ENCODE measurements around the gene C1orf35. TPM values are rescaled to one million over a fixed set of nuclear protein-coding genes. Genes with fewer than 3 reads are reported as not detected.
A peak's percentile ranks its signal among the peaks of the same experiment; 100 is the strongest.

The C1orf35 gene
- total RNA-seq, 1 experiment from 2014 or later = 31.0 TPM

GRCh38 chr1:228143480-228144192 lies 40.5 kb upstream of the C1orf35 start:
- Mint-ChIP-seq H3K36me3 (ENCODE audit: insufficient read depth in 1 of 3, low read depth in 3 of 3) (no peaks in the 10 kb centered on the region; a peak in 1 of 7 replicates), H3K4me3 (peak overlapping the region in 1 of 2 experiments; percentile 56; a peak in 2 of 5 replicates), H3K4me1 (peaks cover 4 to 15% of the 10 kb centered on the region in 2 experiments), H3K27me3 (ENCODE audit: low read depth) (peaks cover 7% of the 10 kb centered on the region), H3K27ac (peak overlapping the region in 1 of 3 experiments; percentile 50; a peak in 2 of 7 replicates), H3K9me3 (no peaks in the 10 kb centered on the region)
- Histone ChIP-seq H3K79me2 (ENCODE audit: insufficient read depth, low read length) (peaks cover 15% of the 10 kb centered on the region; the same call in 1 of the 2 replicates), H2BK120ac (ENCODE audit: low read depth, low read length, poor library complexity, severe bottlenecking) (no peak overlapping the region), H2BK20ac (ENCODE audit: low read depth, low read length, poor library complexity, severe bottlenecking) (no peak overlapping the region), H3K9ac (ENCODE audit: extremely low read depth, insufficient read length, low read length) (no peak overlapping the region), H2BK5ac (ENCODE audit: insufficient read length, low read length) (no peak overlapping the region), H3T11ph (ENCODE audit: low read length) (no peak overlapping the region), H4K5ac (ENCODE audit: insufficient read length, low read depth, low read length) (no peak overlapping the region), H3K23me2 (ENCODE audit: insufficient read length, low read depth, low read length, poor library complexity, severe bottlenecking) (peaks cover 11% of the 10 kb centered on the region), H3K4me1 (ENCODE audit: insufficient read depth, low read length) (no peaks in the 10 kb centered on the region), H3K23ac (ENCODE audit: insufficient read length, low read depth, low read length) (no peak overlapping the region), H3K27me3 (ENCODE audit: insufficient read depth, low read length) (no peaks in the 10 kb centered on the region), H2BK15ac (ENCODE audit: low read depth, low read length) (no peak overlapping the region), H3K56ac (ENCODE audit: insufficient read length, low read depth, low read length) (no peak overlapping the region), H3K9me3 (ENCODE audit: control insufficient read depth, low read depth, low read length) (no peaks in the 10 kb centered on the region), H3K14ac (ENCODE audit: insufficient read depth, low read length) (no peak overlapping the region), H2AFZ (ENCODE audit: low read length) (no peak overlapping the region), H3K27ac (ENCODE audit: insufficient read length, low read depth, low read length) (no peak overlapping the region), H4K8ac (replicated peaks; ENCODE audit: insufficient read length, low read depth, low read length) (no peak overlapping the region), H3K4me2 (ENCODE audit: insufficient read depth, insufficient read length, low read length) (no peak overlapping the region), H4K20me1 (ENCODE audit: control insufficient read depth, insufficient read depth, insufficient read length) (peaks cover 2% of the 10 kb centered on the region), H3K18ac (ENCODE audit: insufficient read length, low read depth, low read length) (no peak overlapping the region), H2BK12ac (ENCODE audit: insufficient read length, low read depth, low read length) (no peak overlapping the region), H3K79me1 (ENCODE audit: insufficient read depth, low read depth, low read length, poor library complexity, severe bottlenecking) (peaks cover 8% of the 10 kb centered on the region), H4K91ac (ENCODE audit: insufficient read length, low read depth, low read length) (no peak overlapping the region), H2AK5ac (ENCODE audit: insufficient read length, low read length) (no peak overlapping the region), H3K4ac (ENCODE audit: low read depth, low read length) (no peak overlapping the region)
- no CpG with 5 or more reads among the region's 12 CpGs for whole genome bisulfite sequencing (ENCODE audit: extremely low coverage, insufficient read length, low lambda C conversion rate)
- no peak for DNase-seq
- no peak for TF ChIP-seq CTCF (conservative IDR thresholded peaks at IDR 0.05)
